OCI-LY1 (cell line): ENCODE results near the gene TEN1.
"Not testable (repeated sequence)": the region's sequence is repeated elsewhere in the genome, so short reads cannot be mapped to it uniquely, and the experiment has no call there.

ENCODE experiments used
- H2AFZ ChIP-seq: fragments of 200-600 bp; sonication (generic), shearing (Covaris generic); 2 replicates; pipeline ENCODE4 v1.6.0; 2014; ENCODE audit warnings: antibody characterized with exemption, mild to moderate bottlenecking, low read length
- H3F3A ChIP-seq: fragments of 200-600 bp; sonication (generic), shearing (Covaris generic); 2 replicates; pipeline ENCODE4 v1.6.0; 2014; ENCODE audit warnings: mild to moderate bottlenecking, antibody characterized with exemption, low read length, moderate library complexity; ENCODE audit not compliant: insufficient read depth
- H3K27ac ChIP-seq: fragments of 200-600 bp; sonication (generic); 2 replicates; pipeline ENCODE4 v1.5.1; 2014; ENCODE audit warnings: low read length, mixed run types, mild to moderate bottlenecking, low read depth; ENCODE audit not compliant: poor library complexity, severe bottlenecking
- H3K27me3 ChIP-seq: fragments of 200-600 bp; sonication (generic); 2 replicates; pipeline ENCODE4 v1.6.0; 2014; ENCODE audit warnings: antibody characterized with exemption, mild to moderate bottlenecking, low read length, moderate library complexity; ENCODE audit not compliant: insufficient read depth
- H3K36me3 ChIP-seq: fragments of 200-600 bp; sonication (generic); 2 replicates; pipeline ENCODE4 v1.6.1; 2014; ENCODE audit warnings: mild to moderate bottlenecking, antibody characterized with exemption, low read length, moderate library complexity, mixed read lengths; ENCODE audit not compliant: insufficient read depth
- H3K4me1 ChIP-seq: fragments of 200-600 bp; sonication (generic); 2 replicates; pipeline ENCODE4 v1.5.1; 2014; ENCODE audit warnings: mild to moderate bottlenecking, low read length, moderate library complexity; ENCODE audit not compliant: insufficient read depth, severe bottlenecking
- H3K4me2 ChIP-seq: fragments of 200-600 bp; sonication (generic), shearing (Covaris generic); 2 replicates; pipeline ENCODE4 v1.6.1; 2014; ENCODE audit warnings: low read length
- H3K4me3 ChIP-seq: fragments of 200-600 bp; sonication (generic); 2 replicates; pipeline ENCODE4 v1.5.1; 2014; ENCODE audit warnings: low read length, low read depth, mild to moderate bottlenecking, mixed read lengths; ENCODE audit not compliant: poor library complexity, severe bottlenecking
- H3K79me2 ChIP-seq: fragments of 200-600 bp; shearing (Covaris generic); 2 replicates; pipeline ENCODE4 v1.6.1; 2016; ENCODE audit warnings: mixed run types, low read length, mixed read lengths; ENCODE audit not compliant: insufficient read depth
- H3K9ac ChIP-seq: fragments of 200-600 bp; sonication (generic), shearing (Covaris generic); 2 replicates; pipeline ENCODE4 v1.6.1; 2014; ENCODE audit warnings: mild to moderate bottlenecking, low read length, mixed read lengths
- H3K9me2 ChIP-seq: fragments of 200-600 bp; sonication (generic), shearing (Covaris generic); 2 replicates; pipeline ENCODE4 v1.6.1; 2014; ENCODE audit warnings: low read depth, mild to moderate bottlenecking, low read length, mixed read lengths
- H3K9me3 ChIP-seq: fragments of 200-600 bp; shearing (Covaris generic); 2 replicates; pipeline ENCODE4 v1.6.1; 2014; ENCODE audit warnings: low read length, mixed read lengths
- H4K20me1 ChIP-seq: fragments of 200-600 bp; sonication (generic), shearing (Covaris generic); 2 replicates; pipeline ENCODE4 v1.6.0; 2016; ENCODE audit warnings: mild to moderate bottlenecking, low read length; ENCODE audit not compliant: insufficient read depth
- CTCF ChIP-seq: fragments of 200-600 bp; sonication (generic), shearing (Covaris generic); IDR thresholded peaks from 2 replicates; pipeline ENCODE4 v1.5.1; 2017; ENCODE audit warnings: mild to moderate bottlenecking, antibody characterized with exemption, low read length, moderate library complexity, mixed read lengths
- EZH2 ChIP-seq: fragments of 200-600 bp; sonication (generic), shearing (Covaris generic); IDR thresholded peaks from 2 replicates; pipeline ENCODE4 v1.8.0; 2017; ENCODE audit warnings: borderline replicate concordance, mixed run types, mild to moderate bottlenecking, antibody characterized with exemption, low read length, moderate library complexity, mixed read lengths

Gene TEN1

GRCh38 chr17:75959051-75959838, 19.8 kb upstream of the TEN1 start:
- Histone ChIP-seq H3K9me2 (no peaks in the 10 kb centered on the region), H3K79me2 (no peaks in the 10 kb centered on the region), H4K20me1 (no peaks in the 10 kb centered on the region), H2AFZ (no peak overlapping the region), H3K4me1 (peaks cover 15% of the 10 kb centered on the region), H3K27ac (peak overlapping the region; percentile 26), H3K36me3 (peaks cover 23% of the 10 kb centered on the region), H3K9me3 (no peaks in the 10 kb centered on the region), H3K9ac (no peak overlapping the region; the same call in 1 of the 2 replicates), H3F3A (no peaks in the 10 kb centered on the region), H3K4me3 (no peak overlapping the region), H3K27me3 (no peaks in the 10 kb centered on the region), H3K4me2 (peak overlapping the region; percentile 24; the same call in 1 of the 2 replicates)
- TF ChIP-seq EZH2 (no peak), CTCF (no peak)

GRCh38 chr17:75959839-75960511, 19.1 kb upstream of the TEN1 start:
- H3K27ac ChIP-seq = peak overlapping the region; percentile 26
- peak overlapping the region; percentile 24; the same call in 1 of the 2 replicates for H3K4me2 ChIP-seq
- no peak overlapping the region; the same call in 1 of the 2 replicates for H3K9ac ChIP-seq

GRCh38 chr17:75965468-75965867, 13.6 kb upstream of the TEN1 start:
- TF ChIP-seq CTCF = no peak
- TF ChIP-seq EZH2 = no peak
- H3K4me2 ChIP-seq = no peak overlapping the region
- no peaks in the 10 kb centered on the region for H3K4me1 ChIP-seq
- no peak overlapping the region for H3K4me3 ChIP-seq
- no peaks in the 10 kb centered on the region for H4K20me1 ChIP-seq
- no peak overlapping the region for H2AFZ ChIP-seq
- H3K9me3 ChIP-seq = no peaks in the 10 kb centered on the region
- H3K9me2 ChIP-seq = no peaks in the 10 kb centered on the region
- H3K79me2 ChIP-seq = no peaks in the 10 kb centered on the region
- no peak overlapping the region for H3K9ac ChIP-seq
- H3K27ac ChIP-seq = no peak overlapping the region
- H3F3A ChIP-seq = no peaks in the 10 kb centered on the region
- no peaks in the 10 kb centered on the region for H3K27me3 ChIP-seq
- peaks cover 6% of the 10 kb centered on the region for H3K36me3 ChIP-seq

More at GRCh38 chr17:75959839-75960511, 19.1 kb upstream of the TEN1 start:
- no peak overlapping the region for H3K4me3 ChIP-seq
- no peaks in the 10 kb centered on the region for H4K20me1 ChIP-seq
- no peaks in the 10 kb centered on the region for H3K9me3 ChIP-seq
- no peaks in the 10 kb centered on the region for H3K27me3 ChIP-seq
- H2AFZ ChIP-seq = no peak overlapping the region
- no peaks in the 10 kb centered on the region for H3K9me2 ChIP-seq
- H3K36me3 ChIP-seq = peaks cover 20% of the 10 kb centered on the region
- H3F3A ChIP-seq = no peaks in the 10 kb centered on the region
- H3K4me1 ChIP-seq = peaks cover 15% of the 10 kb centered on the region
- TF ChIP-seq EZH2 (no peak), CTCF (no peak)
- H3K79me2 ChIP-seq = no peaks in the 10 kb centered on the region

- H3K9me3 ChIP-seq, H3K27me3 ChIP-seq, H3K4me1 ChIP-seq, H3K79me2 ChIP-seq, H3K4me2 ChIP-seq, H3K27ac ChIP-seq, H3F3A ChIP-seq, H3K4me3 ChIP-seq, H2AFZ ChIP-seq, H4K20me1 ChIP-seq, H3K9ac ChIP-seq, H3K9me2 ChIP-seq: not testable (repeated sequence)
- H3K36me3 ChIP-seq = peaks cover 18% of the 10 kb centered on the region
Measured at GRCh38 chr17:75969044-75969443, 10.0 kb upstream of the TEN1 start.
